Keratinocyte (primary cell): Measurements from ENCODE around the gene OSMR.

Source experiments
- CTCF ChIP-seq, 3 experiments: IDR thresholded peaks in 1 of 3; conservative IDR thresholded peaks in 1 of 3; optimal IDR thresholded peaks in 1 of 3; 2 replicates in 2 of 3; 3 replicates in 1 of 3; pipeline versions ENCODE3 to v1.5.1; 2011; ENCODE audit warnings: low read length in 3 of 3, mild to moderate bottlenecking in 3 of 3, moderate library complexity in 2 of 3, control low read depth in 1 of 3, inconsistent platforms in 1 of 3; ENCODE audit not compliant: insufficient read depth in 2 of 3; ENCODE audit errors: extremely low read depth in 1 of 3
- EZH2 ChIP-seq: IDR thresholded peaks from one replicate; pipeline ENCODE4 v1.6.1; 2012; ENCODE audit warnings: inconsistent platforms, mild to moderate bottlenecking, low read length, moderate library complexity

- TF ChIP-seq CTCF (optimal IDR thresholded peaks at IDR 0.05 in 1 of 3, IDR thresholded peaks at IDR 0.05 in 1 of 3, conservative IDR thresholded peaks at IDR 0.05 in 1 of 3; ENCODE audit: extremely low read depth in 1 of 3, insufficient read depth in 2 of 3, low read length in 3 of 3) (no peak), EZH2 (no peak)
Measured at GRCh38 chr5:38871790-38872551, 26.2 kb downstream of the OSMR start.
